Amniotic epithelial cell (primary cell): Measurements from ENCODE around the gene KRT73.
"Not testable (repeated sequence)": the region's sequence is repeated elsewhere in the genome, so short reads cannot be mapped to it uniquely, and the experiment has no call there.

Experiments used
- DNase-seq: peaks from one replicate; pipeline ENCODE4 v3.0.0-alpha.2; 2010; ENCODE audit warnings: low read depth

KRT73 gene

DNA sequence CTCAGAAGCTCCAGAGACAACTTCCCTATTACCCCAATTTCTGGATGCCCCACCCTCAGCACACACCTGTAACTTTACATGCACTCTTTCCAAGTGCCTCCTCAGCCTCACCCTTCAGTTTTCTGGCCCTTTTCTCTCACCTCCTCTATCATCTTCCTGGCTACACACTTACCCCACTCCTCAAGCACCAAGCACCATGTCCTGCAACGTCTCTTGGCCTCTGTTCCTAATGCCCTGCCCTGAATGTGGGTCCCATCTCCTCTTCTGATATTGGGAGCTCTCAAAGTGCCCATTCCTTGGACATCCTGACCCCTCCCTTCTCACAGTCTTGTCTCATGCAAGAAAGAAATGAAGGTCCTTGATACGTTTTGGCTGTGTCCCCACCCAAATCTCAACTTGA lies 18.3 kb downstream of the KRT73 start:
- no peak for DNase-seq

DNA sequence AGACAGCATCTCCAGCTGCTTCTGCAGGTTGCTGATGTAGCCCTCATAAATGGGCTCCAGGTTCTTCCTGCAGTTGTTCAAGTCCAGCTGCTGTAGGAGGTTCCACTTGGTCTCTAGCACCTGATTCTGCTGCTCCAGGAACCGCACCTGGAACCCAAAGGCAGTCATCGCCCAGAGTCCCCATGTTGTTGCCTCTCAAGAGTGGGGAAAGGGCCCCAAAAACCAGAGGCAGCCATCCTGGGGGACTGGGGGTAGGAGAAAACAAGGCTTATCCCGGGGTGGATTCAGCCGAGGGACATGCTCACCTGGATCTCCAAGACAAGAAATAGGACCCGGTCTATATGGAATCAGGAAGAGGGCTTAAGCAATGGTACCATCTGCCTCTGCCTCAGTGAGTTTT lies 19.4 kb downstream of the KRT73 start:
- no peak for DNase-seq

DNA sequence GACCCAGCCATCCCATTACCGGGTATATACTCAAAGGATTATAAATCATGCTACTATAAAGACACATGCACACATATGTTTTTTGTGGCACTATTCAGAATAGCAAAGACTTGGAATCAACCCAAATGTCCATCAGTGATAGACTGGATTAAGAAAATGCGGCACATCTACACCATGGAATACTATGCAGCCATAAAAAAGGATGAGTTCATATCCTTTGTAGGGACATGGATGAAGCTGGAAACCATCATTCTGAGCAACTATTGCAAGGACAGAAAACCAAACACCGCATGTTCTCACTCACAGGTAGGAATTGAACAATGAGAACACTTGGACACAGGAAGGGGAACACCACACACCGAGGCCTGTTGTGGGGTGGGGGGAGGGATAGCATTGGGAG lies 24.1 kb downstream of the KRT73 start:
- not testable (repeated sequence) for DNase-seq

DNA sequence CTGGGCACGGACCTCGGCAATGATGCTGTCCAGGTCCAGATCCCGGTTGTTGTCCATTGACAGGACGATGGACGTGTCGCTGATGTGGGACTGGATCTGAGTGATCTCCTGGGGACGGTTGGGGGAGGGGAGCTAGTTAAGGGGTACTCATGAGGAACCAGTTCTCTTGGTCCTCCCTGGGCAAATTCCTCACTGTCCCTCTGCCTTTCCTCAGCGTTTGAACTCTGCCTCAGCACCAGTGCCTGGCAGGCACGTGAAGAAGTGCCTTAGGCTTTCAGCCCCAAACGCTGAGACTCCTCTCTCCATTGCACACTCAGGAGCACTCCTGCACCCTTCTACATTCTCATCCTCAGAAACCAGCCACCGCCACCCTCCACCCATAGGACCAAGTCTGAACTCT lies 26.8 kb downstream of the KRT73 start:
- DNase-seq = no peak

DNA sequence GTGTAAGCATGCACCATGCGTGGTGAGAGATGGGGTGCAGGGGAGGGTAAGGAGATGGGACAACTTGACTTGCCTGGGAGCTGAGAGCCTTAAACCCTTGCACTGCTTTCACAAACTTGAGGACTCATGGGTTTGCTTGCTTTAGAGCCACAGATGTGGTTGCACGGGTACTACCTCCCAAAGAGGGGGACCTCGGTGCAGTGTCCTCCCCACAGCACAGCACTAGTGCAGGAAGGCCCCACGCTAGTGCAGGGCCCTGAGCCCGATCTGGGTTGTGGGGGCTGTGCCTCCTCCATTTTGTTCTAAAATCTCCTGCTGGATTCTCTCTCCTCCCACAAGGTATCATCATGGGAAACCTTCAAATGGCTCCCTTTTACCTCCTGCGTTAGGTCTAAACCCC lies 28.3 kb downstream of the KRT73 start:
- no peak for DNase-seq

DNA sequence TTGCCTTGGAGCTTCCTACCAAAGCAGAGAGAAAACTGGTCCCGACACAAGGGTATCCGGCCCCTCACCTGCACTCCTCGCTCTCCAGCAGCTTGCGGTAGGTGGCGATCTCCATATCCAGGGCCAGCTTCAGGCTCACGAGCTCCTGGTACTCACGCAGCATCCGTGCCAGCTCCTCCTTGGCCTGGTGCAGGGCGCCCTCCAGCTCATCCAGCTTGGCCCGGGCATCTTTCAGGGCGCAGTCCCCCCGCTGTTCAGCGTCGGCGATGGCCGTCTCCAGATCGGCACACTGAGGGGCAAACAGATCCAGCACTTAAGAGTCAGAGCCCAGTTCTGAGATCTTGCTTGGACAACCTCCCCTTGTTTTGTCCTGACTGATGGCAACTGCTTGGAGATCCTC lies 30.8 kb downstream of the KRT73 start:
- no peak for DNase-seq

DNA sequence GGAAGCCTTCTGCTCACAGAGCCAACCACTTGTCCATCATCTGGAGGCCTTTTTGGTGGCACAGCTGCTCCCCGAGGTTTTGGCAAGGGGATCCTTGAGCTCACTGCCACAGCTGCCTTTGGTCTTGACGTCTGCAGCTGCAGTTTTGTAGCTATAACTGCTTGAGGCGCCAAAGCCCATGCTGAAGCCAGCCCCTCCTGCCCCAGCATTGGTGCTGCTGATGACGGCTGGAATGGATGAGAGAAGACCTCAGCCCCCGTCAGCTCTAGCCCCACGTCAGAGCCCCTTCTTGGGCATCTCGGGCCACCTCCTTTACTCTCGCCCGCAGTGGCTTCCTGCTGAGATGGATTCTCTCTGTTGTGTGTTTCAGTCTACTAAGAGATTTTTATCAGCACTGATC lies 32.4 kb downstream of the KRT73 start:
- no peak for DNase-seq

DNA sequence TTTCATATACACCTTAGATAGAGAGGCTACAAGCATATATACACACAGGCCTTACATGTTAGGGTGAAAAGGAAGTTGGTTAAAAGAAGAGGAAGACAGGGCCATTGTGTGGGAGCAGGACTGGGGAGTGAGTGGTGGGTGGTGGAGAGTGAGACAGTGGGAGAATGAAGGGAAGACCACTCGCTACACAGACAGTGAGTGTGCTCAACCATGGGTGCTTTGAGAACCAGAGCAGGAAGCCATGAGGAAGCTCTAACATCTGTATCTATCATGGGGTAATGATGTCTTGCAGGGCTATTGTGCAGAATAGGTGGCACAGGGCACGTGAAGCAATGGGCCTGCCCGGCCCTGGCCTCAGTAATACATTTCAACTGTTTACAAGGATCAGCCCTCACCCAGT lies 33.3 kb downstream of the KRT73 start:
- no peak for DNase-seq

DNA sequence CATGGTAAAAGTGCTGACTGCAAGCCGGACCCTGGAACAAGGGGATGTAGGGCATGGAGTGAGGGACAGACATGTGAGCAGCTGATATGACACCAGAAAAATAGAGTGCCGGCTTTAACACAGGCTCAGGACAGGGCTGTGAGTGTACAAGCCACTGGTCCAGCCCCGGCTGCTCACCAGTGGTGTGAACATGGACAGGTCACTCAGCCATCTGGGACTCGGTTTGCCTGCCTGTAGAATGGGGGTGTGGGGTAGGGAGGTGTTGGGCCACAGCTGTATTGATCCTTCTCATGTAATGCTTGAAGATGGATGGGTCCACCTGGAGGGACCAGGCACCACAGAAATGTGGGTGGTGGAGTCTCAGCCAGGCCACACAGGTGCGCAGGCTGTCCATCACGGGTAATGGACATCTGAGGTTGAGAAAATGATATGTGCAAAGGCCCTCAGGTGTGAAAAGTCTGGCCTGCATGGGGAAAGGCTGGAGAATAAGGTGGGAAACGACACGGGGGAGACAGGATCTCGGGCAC lies 34.1 kb downstream of the KRT73 start:
- DNase-seq = no peak

DNA sequence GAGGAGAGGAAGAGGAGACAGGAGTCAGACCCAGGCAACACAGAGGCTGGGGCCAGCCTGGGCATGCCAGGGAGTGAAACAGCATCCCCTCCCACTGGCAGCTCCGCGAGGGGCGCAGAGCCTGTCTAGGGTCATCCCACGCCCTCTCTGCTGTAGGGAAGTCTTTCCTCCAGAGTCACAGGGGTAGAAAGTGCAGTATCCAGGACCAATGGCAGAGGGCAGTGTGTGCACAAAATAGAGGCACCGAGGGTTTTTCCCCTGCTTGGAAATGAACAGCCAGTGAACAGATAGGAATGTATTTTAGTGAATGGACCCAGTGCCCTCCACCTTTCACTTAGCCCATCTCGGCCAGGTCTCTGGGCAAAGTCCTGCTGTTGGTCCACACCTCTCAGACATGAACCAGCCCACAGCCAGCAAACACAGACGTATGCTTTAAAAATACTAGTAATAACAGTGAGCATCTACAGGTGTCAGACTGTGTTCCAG lies 35.3 kb downstream of the KRT73 start:
- peak; percentile 40 for DNase-seq

DNA sequence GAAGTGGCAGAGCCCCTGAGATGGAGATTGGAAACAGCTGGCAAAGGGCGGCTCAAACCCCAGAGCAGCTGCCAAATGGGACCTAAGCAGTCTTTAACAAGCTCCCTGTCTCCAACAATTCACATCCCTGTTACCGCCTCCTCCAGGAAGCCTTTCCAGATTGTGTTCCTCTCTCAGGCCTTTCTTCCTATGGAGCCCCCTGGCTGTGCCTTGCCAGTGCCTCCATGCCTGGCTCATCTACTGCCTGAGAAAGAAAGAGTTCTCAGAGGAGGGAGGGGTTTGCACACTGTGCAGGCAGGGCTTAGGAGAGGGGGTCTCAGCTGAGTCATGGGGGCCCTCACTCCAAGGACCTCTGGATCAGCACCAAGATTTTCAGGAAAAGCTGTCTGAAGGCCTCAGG lies 35.9 kb downstream of the KRT73 start:
- DNase-seq = no peak

DNA sequence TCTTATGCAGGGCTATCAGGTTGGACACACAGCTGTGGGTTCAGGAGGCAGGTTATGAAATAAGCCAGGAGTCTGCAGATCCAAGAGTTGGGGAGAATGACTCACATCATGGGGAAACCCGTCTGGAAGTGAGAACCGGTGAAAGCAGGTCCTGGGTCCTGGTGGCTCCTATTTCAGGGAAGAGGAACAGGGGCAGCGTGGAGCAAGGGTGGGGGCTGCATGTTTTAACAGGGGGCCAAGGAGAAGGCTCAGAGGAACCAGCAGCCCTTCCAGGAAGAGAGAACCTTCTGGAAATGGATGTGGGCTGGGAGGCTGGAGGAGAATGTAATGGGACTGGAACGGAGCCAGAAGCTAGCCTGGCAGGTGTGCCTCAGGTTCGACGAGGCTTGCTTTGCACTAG lies 36.9 kb downstream of the KRT73 start:
- DNase-seq = peak; percentile 84

DNA sequence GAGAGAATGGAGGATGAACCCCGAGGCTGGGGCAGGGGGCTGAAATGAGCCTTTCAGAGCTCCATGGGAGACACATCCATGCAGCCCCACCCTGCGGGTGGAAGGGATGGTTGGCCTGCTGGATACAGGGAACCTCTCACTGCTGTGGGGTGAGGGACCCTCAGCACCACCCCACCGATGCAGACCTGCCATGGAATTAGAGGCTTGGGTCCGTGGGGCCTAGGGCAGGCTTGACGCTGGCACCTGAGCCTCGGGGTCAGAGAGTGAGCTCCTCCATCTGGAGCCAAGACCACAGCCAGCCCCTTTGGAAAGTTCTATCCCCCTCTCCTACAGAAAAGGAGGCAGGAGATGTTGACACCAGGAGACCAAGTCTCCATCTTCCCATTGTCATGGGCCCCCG lies 37.3 kb downstream of the KRT73 start:
- no peak for DNase-seq

DNA sequence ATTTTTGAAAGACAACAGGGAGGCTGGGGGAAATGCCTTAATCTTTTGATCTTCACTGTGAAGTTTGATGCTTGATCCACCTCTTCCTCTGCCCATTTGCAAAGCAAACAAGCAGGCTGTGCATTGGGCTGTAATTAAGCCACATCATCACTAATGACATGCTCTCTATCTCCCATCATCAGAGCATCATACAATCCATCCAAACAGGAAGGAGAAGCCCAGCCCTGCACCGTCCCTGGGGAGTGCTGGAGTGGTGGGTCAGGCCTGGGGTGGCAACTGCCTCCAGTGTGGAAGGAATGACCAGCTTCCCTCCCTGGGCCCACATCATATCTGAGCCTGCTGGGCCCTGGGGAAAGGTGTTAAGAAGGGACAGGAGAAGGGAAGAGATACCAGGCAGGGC lies 37.9 kb downstream of the KRT73 start:
- no peak for DNase-seq

DNA sequence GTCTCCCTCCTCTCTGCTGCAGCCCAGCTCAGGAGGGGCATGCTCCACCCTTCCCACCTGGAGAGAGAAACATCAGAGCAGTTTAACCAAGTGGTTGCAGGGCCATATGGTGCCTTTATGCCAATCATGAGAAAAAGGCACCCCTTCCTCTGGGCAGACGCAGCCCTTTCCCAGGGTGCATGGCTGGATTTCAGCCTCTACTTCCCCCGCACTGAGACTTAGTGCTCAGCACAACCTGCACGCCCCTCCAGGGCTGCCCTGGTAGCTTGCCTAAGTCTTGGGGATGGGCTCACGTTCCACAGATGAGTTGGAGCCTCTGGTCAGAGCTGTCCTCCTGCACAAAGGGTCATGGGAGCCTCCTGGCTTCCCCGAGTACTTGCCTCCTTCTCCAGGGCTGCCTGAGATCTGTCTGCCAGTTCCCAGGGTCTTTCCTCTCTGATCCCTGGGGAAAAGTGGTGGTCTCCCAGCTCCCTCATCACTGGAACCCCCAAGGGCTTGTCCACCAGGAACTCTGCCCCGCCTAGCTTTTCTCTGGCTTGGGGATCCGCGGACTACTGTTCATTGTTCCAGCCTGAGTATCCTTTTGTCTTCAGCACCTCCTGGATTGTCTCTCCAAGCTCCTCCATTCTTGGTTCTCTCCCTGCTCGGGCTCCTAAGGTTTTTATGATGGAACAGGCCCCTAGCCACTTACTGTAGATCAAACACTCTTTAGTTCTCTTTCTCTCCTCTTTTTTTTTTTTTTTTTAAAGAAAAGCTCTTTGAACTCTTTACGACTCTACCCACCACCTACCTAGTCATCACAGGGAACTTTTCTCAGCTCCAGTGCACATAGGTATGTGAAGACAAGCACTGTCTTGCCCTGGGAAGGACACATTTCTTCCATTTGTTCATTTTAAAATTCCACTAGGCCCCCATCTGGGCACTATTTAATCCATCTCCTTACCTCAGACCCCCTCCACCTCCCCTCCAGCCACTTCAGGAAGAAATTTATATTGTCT lies 38.6 kb downstream of the KRT73 start:
- DNase-seq = no peak

DNA sequence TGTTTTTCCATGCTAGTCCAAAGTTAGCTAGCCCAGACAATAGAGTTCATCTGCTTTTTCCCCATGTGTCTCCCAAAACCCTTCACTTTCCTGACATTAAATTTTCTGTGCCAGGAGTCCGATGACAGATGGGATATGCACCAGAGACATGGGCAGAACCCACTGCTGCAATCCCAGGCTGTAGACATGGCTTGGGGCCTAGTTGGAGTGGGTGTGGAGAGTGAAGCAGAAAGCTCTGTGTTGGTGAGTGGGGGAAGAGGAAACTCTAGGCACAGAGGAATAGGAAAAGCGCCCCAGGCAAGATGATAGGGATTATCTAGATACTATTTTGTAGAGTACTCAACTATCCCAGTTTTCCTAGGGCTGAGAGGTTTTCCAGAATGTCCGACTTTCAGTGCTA lies 39.9 kb downstream of the KRT73 start:
- DNase-seq = no peak

DNA sequence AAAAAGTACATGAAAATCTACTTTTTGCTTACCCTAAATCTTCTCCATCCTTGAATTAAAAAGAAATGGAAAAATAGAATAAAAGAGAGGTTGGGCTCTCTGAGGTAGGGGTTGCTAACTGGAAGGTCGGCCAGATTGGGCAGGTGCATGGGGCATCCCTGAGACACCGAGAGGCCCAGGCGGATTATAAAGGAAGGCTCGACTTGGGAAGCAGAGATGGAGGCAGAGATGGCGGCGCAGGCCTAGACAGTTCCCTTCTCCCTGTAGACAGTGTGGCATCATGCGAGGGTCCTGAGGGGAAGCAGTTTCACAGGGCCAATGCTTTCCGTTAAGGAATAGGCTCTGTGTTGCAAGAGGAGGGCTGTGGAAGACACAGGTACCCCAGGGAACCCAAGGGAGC lies 41.0 kb downstream of the KRT73 start:
- no peak for DNase-seq

DNA sequence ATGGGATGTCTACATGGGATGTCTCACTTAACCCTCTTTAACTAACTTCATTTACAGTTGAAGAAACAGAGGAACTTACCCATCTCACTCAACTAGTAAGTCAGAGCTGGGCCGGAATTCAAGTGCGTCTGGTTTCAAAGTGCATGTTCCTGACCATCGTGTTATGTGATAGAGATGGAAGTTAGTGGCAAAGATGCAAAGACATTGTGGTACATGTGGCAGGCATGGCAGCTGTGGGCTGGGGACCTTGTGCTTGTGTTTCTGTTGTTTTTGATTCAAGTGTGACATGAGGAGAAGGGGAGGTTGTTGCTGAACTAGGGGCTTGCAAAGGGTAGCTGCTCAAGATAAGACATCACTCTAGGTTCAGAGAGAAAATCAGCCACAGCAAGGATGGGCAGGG lies 42.4 kb downstream of the KRT73 start:
- DNase-seq = no peak

DNA sequence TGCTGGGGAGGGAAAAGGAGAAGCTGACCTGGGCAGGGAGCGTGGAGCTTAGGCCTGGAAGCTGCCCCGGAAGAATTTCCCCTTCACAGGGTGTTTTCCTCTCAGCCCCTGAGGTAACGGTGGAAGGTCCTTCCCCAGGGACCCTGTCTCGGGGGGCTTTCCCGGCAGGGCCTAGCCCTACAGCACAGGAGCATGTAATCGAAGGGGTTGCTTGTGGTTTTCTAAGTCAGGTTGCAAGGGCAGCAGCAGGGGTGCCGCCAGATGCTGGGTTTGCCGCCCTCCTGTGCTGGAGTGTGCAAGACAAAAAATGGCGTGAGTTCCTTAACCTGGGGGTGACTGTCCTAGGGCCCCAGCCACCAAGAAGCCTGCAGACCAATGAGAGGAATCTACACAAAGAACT lies 43.1 kb downstream of the KRT73 start:
- no peak for DNase-seq

DNA sequence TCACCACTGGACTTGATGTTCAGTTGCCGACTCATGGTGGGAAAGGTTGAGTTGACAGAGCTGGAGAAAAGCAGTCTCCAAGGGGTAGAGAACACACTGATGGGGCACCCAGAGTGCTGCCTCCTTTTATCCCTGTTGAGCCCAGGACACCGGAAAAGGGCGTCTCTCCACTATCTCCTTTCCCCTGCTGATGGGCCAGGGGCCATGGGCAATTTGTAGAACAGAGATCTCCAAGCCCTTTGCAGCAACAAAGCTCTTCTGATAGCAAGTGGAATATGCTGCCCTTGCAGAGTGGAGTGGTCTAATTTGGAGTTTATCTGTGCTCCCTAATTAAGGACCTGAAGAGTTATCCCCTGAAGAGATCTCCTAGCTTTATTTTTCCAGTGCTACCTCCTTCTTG lies 44.6 kb downstream of the KRT73 start, which contains the start of gene KRT74:
Gene KRT74, minus strand, starts transcription at position 101 of the 400 bp plus-strand sequence. Its CDS starts 66 bp downstream, at position 35.
- DNase-seq = no peak

DNA sequence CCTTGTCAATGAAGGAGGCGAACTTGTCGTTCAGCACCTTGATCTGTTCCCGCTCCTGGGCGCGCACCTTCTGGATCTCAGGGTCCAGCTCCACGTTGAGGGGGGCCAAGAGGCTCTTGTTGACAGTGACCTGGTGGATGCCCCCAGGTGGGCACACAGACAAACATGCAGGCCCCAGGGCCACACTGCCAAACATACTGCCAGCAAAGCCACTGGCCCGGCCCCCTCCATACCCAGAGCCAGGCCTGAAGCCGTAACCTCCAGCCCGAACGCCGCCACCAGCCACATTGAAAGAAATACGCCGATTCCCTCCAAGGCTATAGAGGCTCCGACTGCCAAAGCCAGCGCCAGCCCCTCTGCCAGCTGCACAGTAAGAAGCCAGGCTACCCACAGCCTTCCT lies 45.1 kb downstream of the KRT73 start:
- DNase-seq = no peak

DNA sequence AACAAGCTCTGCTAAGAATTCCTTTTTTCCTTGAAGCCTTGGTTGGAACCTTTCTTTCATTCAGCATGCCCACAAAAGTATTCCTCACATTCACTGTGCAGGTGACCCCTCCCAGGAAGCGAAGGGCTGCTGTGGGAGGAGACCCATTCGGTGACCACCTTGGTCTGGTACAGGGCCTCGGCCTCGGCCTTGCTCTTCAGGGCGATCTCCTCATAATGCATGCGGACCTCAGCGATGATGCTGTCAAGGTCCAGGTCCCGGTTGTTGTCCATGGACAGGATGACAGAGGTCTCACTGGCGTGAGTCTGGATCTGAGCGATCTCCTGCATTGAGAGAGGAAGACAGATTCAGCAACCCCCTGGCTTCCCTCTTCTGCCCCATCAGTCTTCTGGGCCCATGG lies 47.8 kb downstream of the KRT73 start:
- no peak for DNase-seq

DNA sequence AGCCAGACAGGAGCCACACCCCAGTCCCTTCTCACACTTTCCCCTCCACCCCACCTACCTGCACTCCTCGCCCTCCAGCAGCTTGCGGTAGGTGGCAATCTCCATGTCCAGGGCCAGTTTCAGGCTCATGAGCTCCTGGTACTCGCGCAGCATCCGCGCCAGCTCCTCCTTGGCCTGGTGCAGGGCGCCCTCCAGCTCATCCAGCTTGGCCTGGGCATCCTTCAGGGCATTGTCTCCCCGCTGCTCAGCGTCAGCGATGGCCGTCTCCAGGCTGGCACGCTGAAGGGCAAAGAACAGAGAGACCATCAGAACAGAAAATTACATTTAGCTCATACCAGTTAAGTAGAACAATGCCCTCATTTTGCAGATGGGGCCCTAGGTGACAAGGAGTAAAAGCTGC lies 50.2 kb downstream of the KRT73 start:
- DNase-seq = no peak
